IMR-90 (cell line): ENCODE measurements around the gene OGFR. TPM values are rescaled to one million over a fixed set of nuclear protein-coding genes. Genes with fewer than 3 reads are reported as not detected.

Experiments
- ATAC-seq: fragments of 200-7000 bp; cut with Tn5 transposase; 2 replicates; pipeline ENCODE4 v1.9.1; 2020; ENCODE audit warnings: low read depth, mild to moderate bottlenecking, moderate library complexity
- BruUV-seq: library from RNA; stranded (reverse); fragments of 400-500 nt; replicated peaks from 2 replicates; lab custom pipeline; 2021; lab: Mats Ljungman, UMichigan
- CTCF ChIA-PET: fragments of 300-600 bp; formaldehyde crosslinking; extraction: SDS; loops from one replicate; lab custom pipeline; 2021; ENCODE audit warnings: antibody characterized with exemption; lab: Yijun Ruan, JAX
- POLR2A ChIA-PET: fragments of 300-600 bp; sonication (Branson Sonifier 250); formaldehyde crosslinking; loops from one replicate; lab custom pipeline; 2022; ENCODE audit warnings: antibody characterized with exemption; ENCODE audit not compliant: unreplicated experiment; lab: Charles Lee
- DNase-seq: peaks from one replicate; pipeline ENCODE4 v3.0.0; 2013
- H2AFZ ChIP-seq: replicated peaks from 2 replicates; pipeline ENCODE3; 2013; ENCODE audit warnings: low read length, mild to moderate bottlenecking; ENCODE audit not compliant: poor library complexity
- H2AK5ac ChIP-seq: 2 replicates; pipeline ENCODE4 v1.6.1; 2013; ENCODE audit warnings: low read depth, low read length, inconsistent platforms
- H2AK9ac ChIP-seq: replicated peaks from 2 replicates; pipeline ENCODE3; 2013; ENCODE audit warnings: mild to moderate bottlenecking, low read depth, low read length, moderate library complexity; ENCODE audit not compliant: poor library complexity
- H2BK120ac ChIP-seq: 2 replicates; pipeline ENCODE4 v1.6.1; 2013; ENCODE audit warnings: low read depth, low read length, inconsistent platforms
- H2BK15ac ChIP-seq: 3 replicates; pipeline ENCODE4 v1.6.1; 2013; ENCODE audit warnings: low read depth, low read length, inconsistent platforms
- H2BK20ac ChIP-seq: 2 replicates; pipeline ENCODE4 v1.6.1; 2013; ENCODE audit warnings: low read depth, mild to moderate bottlenecking, inconsistent platforms, low read length, moderate library complexity
- H2BK5ac ChIP-seq: 2 replicates; pipeline ENCODE4 v1.6.1; 2013; ENCODE audit warnings: mild to moderate bottlenecking, low read depth, low read length, inconsistent platforms; ENCODE audit not compliant: poor library complexity, severe bottlenecking
- H3K14ac ChIP-seq: replicated peaks from 2 replicates; pipeline ENCODE4 v1.6.1; 2013; ENCODE audit warnings: low read depth, low read length, inconsistent platforms
- H3K18ac ChIP-seq: 2 replicates; pipeline ENCODE4 v1.6.1; 2013; ENCODE audit warnings: low read depth, low read length, control low read depth
- H3K23ac ChIP-seq: 2 replicates; pipeline ENCODE4 v1.6.1; 2013; ENCODE audit warnings: low read depth, low read length, inconsistent platforms
- H3K27ac ChIP-seq: 2 replicates; pipeline ENCODE4 v1.5.1; 2013; ENCODE audit warnings: mild to moderate bottlenecking, control low read depth, low read length; ENCODE audit not compliant: insufficient read depth
- H3K27me3 ChIP-seq: 2 replicates; pipeline ENCODE4 v1.6.1; 2013; ENCODE audit warnings: low read length; ENCODE audit not compliant: control insufficient read depth, insufficient read depth
- H3K36me3 ChIP-seq: 2 replicates; pipeline ENCODE4 v1.6.1; 2013; ENCODE audit warnings: low read length, mixed read lengths; ENCODE audit not compliant: control insufficient read depth, insufficient read depth
- H3K4ac ChIP-seq: 2 replicates; pipeline ENCODE4 v1.6.1; 2013; ENCODE audit warnings: low read depth, low read length, inconsistent platforms
- H3K4me1 ChIP-seq: 2 replicates; pipeline ENCODE4 v1.6.1; 2013; ENCODE audit warnings: low read length, mixed read lengths; ENCODE audit not compliant: control insufficient read depth, insufficient read depth
- H3K4me2 ChIP-seq: 2 replicates; pipeline ENCODE4 v1.6.1; 2013; ENCODE audit warnings: low read depth, mild to moderate bottlenecking, control low read depth, low read length, moderate library complexity
- H3K4me3 ChIP-seq: 2 replicates; pipeline ENCODE4 v1.5.1; 2013; ENCODE audit warnings: low read depth, mild to moderate bottlenecking, control low read depth, low read length, moderate library complexity; ENCODE audit not compliant: insufficient read depth
- H3K56ac ChIP-seq: 2 replicates; pipeline ENCODE4 v1.6.1; 2013; ENCODE audit warnings: low read length, inconsistent platforms; ENCODE audit not compliant: insufficient read depth; ENCODE audit errors: extremely low read depth
- H3K79me1 ChIP-seq, 2 experiments: 2 replicates each; pipeline ENCODE4 v1.6.1; 2013; ENCODE audit warnings: low read length in 2 of 2, inconsistent platforms in 1 of 2, low read depth in 1 of 2
- H3K9ac ChIP-seq: 2 replicates; pipeline ENCODE4 v1.6.1; 2013; ENCODE audit warnings: low read depth, low read length, control low read depth
- H3K9me1 ChIP-seq: 2 replicates; pipeline ENCODE4 v1.6.1; 2013; ENCODE audit warnings: low read length, inconsistent platforms; ENCODE audit not compliant: insufficient read depth
- H3K9me3 ChIP-seq: 2 replicates; pipeline ENCODE4 v1.6.1; 2013; ENCODE audit warnings: low read length; ENCODE audit not compliant: control insufficient read depth, insufficient read depth
- H4K20me1 ChIP-seq: 2 replicates; pipeline ENCODE4 v1.6.1; 2013; ENCODE audit warnings: low read length, inconsistent platforms; ENCODE audit not compliant: insufficient read depth
- H4K5ac ChIP-seq: 2 replicates; pipeline ENCODE4 v1.6.1; 2013; ENCODE audit warnings: mild to moderate bottlenecking, low read depth, low read length, control low read depth
- H4K8ac ChIP-seq, 2 experiments: 2 replicates each; pipeline ENCODE4 v1.6.1; 2013; ENCODE audit warnings: low read depth in 2 of 2, low read length in 2 of 2, control low read depth in 1 of 2, inconsistent platforms in 1 of 2
- H4K91ac ChIP-seq: 2 replicates; pipeline ENCODE4 v1.6.1; 2013; ENCODE audit warnings: low read depth, low read length, inconsistent platforms; ENCODE audit not compliant: insufficient read depth
- BHLHE40 ChIP-seq: fragments of 150-350 bp; IDR thresholded peaks from 2 replicates; pipeline ENCODE4 v1.6.1; 2016; ENCODE audit warnings: mild to moderate bottlenecking, low read depth, low read length
- CEBPB ChIP-seq: IDR thresholded peaks from 2 replicates; pipeline ENCODE4 v1.6.1; 2012; ENCODE audit warnings: low read depth, low read length, improper control_type of control experiment
- CHD1 ChIP-seq: IDR thresholded peaks from 2 replicates; pipeline ENCODE4 v1.6.1; 2012; ENCODE audit warnings: low read depth, low read length, improper control_type of control experiment
- ELK1 ChIP-seq: fragments of 150-350 bp; IDR thresholded peaks from 2 replicates; pipeline ENCODE4 v1.6.1; 2016; ENCODE audit warnings: low read depth, mild to moderate bottlenecking, low read length, moderate library complexity, borderline replicate concordance
- FOS ChIP-seq: fragments of 150-350 bp; IDR thresholded peaks from 2 replicates; pipeline ENCODE4 v1.6.1; 2016; ENCODE audit warnings: low read depth, low read length
- MAFK ChIP-seq: IDR thresholded peaks from 2 replicates; pipeline ENCODE4 v1.6.1; 2012; ENCODE audit warnings: low read depth, low read length, improper control_type of control experiment
- MAZ ChIP-seq: IDR thresholded peaks from 2 replicates; pipeline ENCODE4 v1.6.1; 2012; ENCODE audit warnings: low read depth, mild to moderate bottlenecking, low read length, improper control_type of control experiment, moderate library complexity, borderline replicate concordance
- MXI1 ChIP-seq: IDR thresholded peaks from 2 replicates; pipeline ENCODE4 v1.6.1; 2012; ENCODE audit warnings: low read depth, mild to moderate bottlenecking, low read length, moderate library complexity, borderline replicate concordance
- NFE2L2 ChIP-seq: fragments of 150-350 bp; IDR thresholded peaks from 2 replicates; pipeline ENCODE4 v1.6.1; 2016; ENCODE audit warnings: low read depth, mild to moderate bottlenecking, low read length
- RAD21 ChIP-seq: IDR thresholded peaks from 2 replicates; pipeline ENCODE4 v1.6.1; 2012; ENCODE audit warnings: low read length, improper control_type of control experiment
- RCOR1 ChIP-seq: IDR thresholded peaks from 2 replicates; pipeline ENCODE4 v1.6.1; 2012; ENCODE audit warnings: mild to moderate bottlenecking, low read length, improper control_type of control experiment; ENCODE audit not compliant: insufficient replicate concordance
- USF2 ChIP-seq: fragments of 150-350 bp; IDR thresholded peaks from 2 replicates; pipeline ENCODE4 v1.6.1; 2017; ENCODE audit warnings: mild to moderate bottlenecking, antibody characterized with exemption, low read length, low read depth
- WGBS, 2 experiments: methylation state at CpG; one replicate each; pipeline versions ENCODE4 v1.1.5 to v1.1.7; 2013; ENCODE audit warnings: missing lambda C conversion rate in 2 of 2; ENCODE audit not compliant: insufficient read length in 1 of 2; ENCODE audit errors: extremely low coverage in 2 of 2; 5-methylcytosine and 5-hydroxymethylcytosine counted together
- dilution Hi-C: fragments of 300-500 bp; cut with HindIII; formaldehyde crosslinking; loops from one replicate; pipeline ENCODE4 v1.14.3; 2018; ENCODE audit warnings: low sequenced_read_pairs; ENCODE audit not compliant: unreplicated experiment
- in situ Hi-C: fragments of 300-500 bp; cut with MboI; formaldehyde crosslinking; loops from 3 replicates; pipeline ENCODE4 v1.14.3; 2019; ENCODE audit warnings: low sequenced_read_pairs, inconsistent platforms, mixed read lengths
- intact Hi-C: fragments of 100-400 bp; cut with micrococcal nuclease; formaldehyde crosslinking; loops from 2 replicates; pipeline ENCODE4 v1.10.0; 2022
- polyA plus RNA-seq, 3 experiments: library from polyadenylated mRNA; depleted of rRNA; stranded (reverse); fragments of >200 nt; gene quantifications; 2 replicates each; pipeline ENCODE4 v1.2.3, GENCODE V29; 2012; ENCODE audit warnings: low replicate concordance in 1 of 3
- total RNA-seq: library from RNA; depleted of rRNA; stranded (reverse); fragments of >200 nt; gene quantifications from 2 replicates; pipeline ENCODE4 v1.2.3, GENCODE V29; 2012
- TF ChIP-seq, protein P1 (sequence below): conservative IDR thresholded peaks from 2 replicates; pipeline ENCODE4 v1.5.1; 2012; ENCODE audit warnings: mild to moderate bottlenecking, low read depth, low read length, improper control_type of control experiment

OGFR gene
- total and polyA plus RNA-seq, 2 of the 4 experiments (the other 2 are of a cell fraction) = 22.4 to 30.1 TPM

DNA sequence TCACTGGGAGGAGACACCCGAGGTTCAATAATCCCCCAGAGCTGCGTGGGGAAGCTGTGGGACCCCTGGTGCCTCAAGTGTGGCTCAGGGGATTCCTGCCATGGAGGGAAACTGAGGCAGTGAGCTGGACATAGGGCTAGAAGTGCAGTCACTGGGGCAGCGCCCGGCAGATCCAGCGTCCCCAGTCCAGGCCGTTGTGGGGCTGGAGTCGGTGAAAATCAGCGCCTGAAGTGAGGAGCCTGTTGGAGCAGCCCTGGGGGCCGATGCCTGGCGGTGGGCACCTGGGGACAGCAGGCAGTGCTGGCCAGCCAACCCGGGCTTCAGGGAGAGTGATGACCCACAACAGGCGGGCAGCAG lies 10.1 kb downstream of the OGFR start:
- ATAC-seq (no peak), DNase-seq (no peak)
- no peak overlapping the region for H3K4me3 ChIP-seq
- H3K27me3 ChIP-seq = peaks cover 23% of the 10 kb centered on the region
- 90% methylated on average over 5 of the region's 12 CpGs; no CpG with 5 or more reads in 1 of the 2 experiments for WGBS, 2 experiments
- no peaks in the 10 kb centered on the region for H3K9me1 ChIP-seq
- H2AK9ac ChIP-seq = no peak overlapping the region
- POLR2A ChIA-PET = interaction anchor here (0.6 kb wide), 1 partner anchor 18 kb away, joined by 3 read pairs; the partner anchor contains the start of gene MRGBP
- intact Hi-C loops = no loop called here
- no peak overlapping the region for H3K9ac ChIP-seq
- no peak overlapping the region for H3K56ac ChIP-seq
- dilution Hi-C loops = no loop called here
- H3K23ac ChIP-seq = no peak overlapping the region
- no peak overlapping the region for H4K8ac ChIP-seq
- no peak for TF ChIP-seq RAD21
- TF ChIP-seq FOS = no peak
- no peak for TF ChIP-seq ELK1
- no peak for TF ChIP-seq NFE2L2
- no peak for TF ChIP-seq MAZ
- TF ChIP-seq MAFK = no peak
- TF ChIP-seq BHLHE40 = no peak
- no peak for TF ChIP-seq RCOR1
- no peak for TF ChIP-seq USF2
- no peak for TF ChIP-seq MXI1
- TF ChIP-seq CEBPB = no peak
- TF ChIP-seq CHD1 = no peak
- TF ChIP-seq, protein P1, sequence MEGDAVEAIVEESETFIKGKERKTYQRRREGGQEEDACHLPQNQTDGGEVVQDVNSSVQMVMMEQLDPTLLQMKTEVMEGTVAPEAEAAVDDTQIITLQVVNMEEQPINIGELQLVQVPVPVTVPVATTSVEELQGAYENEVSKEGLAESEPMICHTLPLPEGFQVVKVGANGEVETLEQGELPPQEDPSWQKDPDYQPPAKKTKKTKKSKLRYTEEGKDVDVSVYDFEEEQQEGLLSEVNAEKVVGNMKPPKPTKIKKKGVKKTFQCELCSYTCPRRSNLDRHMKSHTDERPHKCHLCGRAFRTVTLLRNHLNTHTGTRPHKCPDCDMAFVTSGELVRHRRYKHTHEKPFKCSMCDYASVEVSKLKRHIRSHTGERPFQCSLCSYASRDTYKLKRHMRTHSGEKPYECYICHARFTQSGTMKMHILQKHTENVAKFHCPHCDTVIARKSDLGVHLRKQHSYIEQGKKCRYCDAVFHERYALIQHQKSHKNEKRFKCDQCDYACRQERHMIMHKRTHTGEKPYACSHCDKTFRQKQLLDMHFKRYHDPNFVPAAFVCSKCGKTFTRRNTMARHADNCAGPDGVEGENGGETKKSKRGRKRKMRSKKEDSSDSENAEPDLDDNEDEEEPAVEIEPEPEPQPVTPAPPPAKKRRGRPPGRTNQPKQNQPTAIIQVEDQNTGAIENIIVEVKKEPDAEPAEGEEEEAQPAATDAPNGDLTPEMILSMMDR = no peak
- no TSS peak for BruUV-seq
- H3K79me1 ChIP-seq = peaks cover 6% of the 10 kb centered on the region in 2 experiments; a peak in 2 of 4 replicates
- no peak overlapping the region for H4K91ac ChIP-seq
- no peak overlapping the region for H2BK5ac ChIP-seq
- CTCF ChIA-PET = no interaction called here
- no peak overlapping the region for H2BK20ac ChIP-seq
- H2BK120ac ChIP-seq = no peak overlapping the region
- H2AK5ac ChIP-seq = no peak overlapping the region
- no peak overlapping the region for H3K14ac ChIP-seq
- peaks cover 20% of the 10 kb centered on the region for H3K4me1 ChIP-seq
- H3K18ac ChIP-seq = no peak overlapping the region
- H3K36me3 ChIP-seq = peaks cover 29% of the 10 kb centered on the region; the same call in 1 of the 2 replicates
- no peak overlapping the region for H3K4ac ChIP-seq
- no peak overlapping the region for H3K4me2 ChIP-seq
- peaks cover 18% of the 10 kb centered on the region; the same call in 1 of the 2 replicates for H4K20me1 ChIP-seq
- no peaks in the 10 kb centered on the region for H3K9me3 ChIP-seq
- no peak overlapping the region for H4K5ac ChIP-seq
- in situ Hi-C loops = no loop called here
- no peak overlapping the region for H3K27ac ChIP-seq
- H2AFZ ChIP-seq = no peak overlapping the region
- no peak overlapping the region for H2BK15ac ChIP-seq
